SK-N-MC (cell line): Measurements from ENCODE around the gene PNMA1.

Source experiments
- EZH2 ChIP-seq: fragments of 200-600 bp; sonication (generic); IDR thresholded peaks from one replicate; pipeline ENCODE4 v1.6.1; 2017; ENCODE audit warnings: antibody characterized with exemption
- FOXP2 ChIP-seq: optimal IDR thresholded peaks from 2 replicates; pipeline ENCODE3; 2011; ENCODE audit warnings: mild to moderate bottlenecking, moderate library complexity; ENCODE audit not compliant: insufficient read depth; ENCODE audit errors: extremely low read length, control extremely low read depth
- POLR2AphosphoS5 ChIP-seq: IDR thresholded peaks from 2 replicates; pipeline ENCODE4 v1.6.1; 2012; ENCODE audit warnings: mild to moderate bottlenecking, low read depth, low read length, borderline replicate concordance

DNA sequence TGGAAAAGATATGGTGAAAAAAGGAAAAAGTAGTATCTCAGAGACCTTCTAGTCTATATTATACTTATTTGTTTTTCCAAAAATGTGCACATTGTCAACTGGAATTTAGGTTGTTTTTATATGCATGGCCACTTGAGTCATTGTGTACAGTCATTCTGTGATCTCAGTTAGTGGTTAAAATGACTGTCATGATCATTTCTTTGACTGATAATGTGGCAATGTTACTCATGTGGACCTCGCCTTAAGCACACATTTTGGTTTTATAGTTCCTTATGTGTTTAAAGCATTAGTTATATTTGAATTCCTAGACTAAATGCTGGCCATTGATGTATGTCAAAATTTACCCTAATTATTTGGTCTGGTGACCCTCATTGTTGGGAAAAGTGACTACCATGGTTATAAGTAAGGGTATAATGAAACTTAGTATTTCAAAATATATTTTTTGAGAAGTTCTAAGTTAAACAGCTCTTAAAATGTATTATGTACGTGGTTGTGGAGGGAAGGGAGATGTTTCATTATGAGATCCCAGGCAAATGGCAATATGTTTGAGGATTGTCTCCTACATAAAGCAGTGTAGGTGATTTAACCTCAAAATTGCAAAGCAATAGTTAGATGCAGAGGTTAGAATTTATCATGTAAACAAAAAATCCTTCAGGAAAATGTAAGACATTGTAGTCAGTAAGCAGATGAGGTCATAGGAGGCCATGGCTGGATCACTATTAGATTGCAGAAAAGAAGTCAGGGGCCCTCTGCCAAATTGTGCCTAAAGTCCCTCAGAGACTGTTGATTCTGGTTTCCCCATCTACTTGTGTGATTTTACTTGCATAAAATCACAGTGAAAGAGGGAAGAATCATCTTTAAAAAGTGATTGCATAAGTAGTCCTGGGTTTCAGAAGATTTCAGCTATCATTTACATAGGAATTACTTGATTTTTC lies 17.5 kb downstream of the PNMA1 start:
- TF ChIP-seq POLR2AphosphoS5, result no peak
- TF ChIP-seq EZH2, result no peak
- TF ChIP-seq FOXP2, result no peak
